ENCODE results near the gene ZNF385B.

DNA sequence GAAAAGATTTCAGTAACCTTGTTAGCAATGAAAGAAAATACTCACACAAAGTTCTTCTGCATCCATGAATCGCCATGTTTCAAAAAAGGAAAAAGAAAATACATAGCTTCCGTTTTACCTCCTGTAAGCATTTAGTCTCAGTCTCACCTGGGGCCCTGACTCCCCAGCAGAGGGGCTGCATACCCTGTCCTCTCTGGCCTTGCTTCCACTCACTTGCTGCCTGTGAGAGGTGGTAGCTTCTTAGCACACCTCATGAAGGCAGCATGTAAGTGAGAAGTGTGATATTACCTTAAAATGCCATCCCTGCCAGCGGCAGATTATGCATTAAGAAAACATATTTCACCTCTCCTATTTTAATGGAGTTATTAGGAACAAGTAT lies 49.3 kb upstream of the ZNF385B start:
- TF ChIP-seq, protein P1, sequence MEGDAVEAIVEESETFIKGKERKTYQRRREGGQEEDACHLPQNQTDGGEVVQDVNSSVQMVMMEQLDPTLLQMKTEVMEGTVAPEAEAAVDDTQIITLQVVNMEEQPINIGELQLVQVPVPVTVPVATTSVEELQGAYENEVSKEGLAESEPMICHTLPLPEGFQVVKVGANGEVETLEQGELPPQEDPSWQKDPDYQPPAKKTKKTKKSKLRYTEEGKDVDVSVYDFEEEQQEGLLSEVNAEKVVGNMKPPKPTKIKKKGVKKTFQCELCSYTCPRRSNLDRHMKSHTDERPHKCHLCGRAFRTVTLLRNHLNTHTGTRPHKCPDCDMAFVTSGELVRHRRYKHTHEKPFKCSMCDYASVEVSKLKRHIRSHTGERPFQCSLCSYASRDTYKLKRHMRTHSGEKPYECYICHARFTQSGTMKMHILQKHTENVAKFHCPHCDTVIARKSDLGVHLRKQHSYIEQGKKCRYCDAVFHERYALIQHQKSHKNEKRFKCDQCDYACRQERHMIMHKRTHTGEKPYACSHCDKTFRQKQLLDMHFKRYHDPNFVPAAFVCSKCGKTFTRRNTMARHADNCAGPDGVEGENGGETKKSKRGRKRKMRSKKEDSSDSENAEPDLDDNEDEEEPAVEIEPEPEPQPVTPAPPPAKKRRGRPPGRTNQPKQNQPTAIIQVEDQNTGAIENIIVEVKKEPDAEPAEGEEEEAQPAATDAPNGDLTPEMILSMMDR (IDR thresholded peaks at IDR 0.05) = no peak
- TF ChIP-seq POLR2AphosphoS5 (IDR thresholded peaks at IDR 0.05) (no peak), EP300 (IDR thresholded peaks at IDR 0.05) (no peak)
